Right lobe of liver (tissue), 4 donors: ENCODE results near the gene WBP1L.

ENCODE experiments used
- POLR2A ChIP-seq: fragments of 450-650 bp; IDR thresholded peaks from one replicate; pipeline ENCODE4 v1.6.1; 2017; ENCODE audit warnings: antibody characterized with exemption, mild to moderate bottlenecking
- TF ChIP-seq, protein P1 (sequence below), 4 donors: fragments of 200-600 bp in 3 of 4; fragments of 450-650 bp in 1 of 4; IDR thresholded peaks; one replicate each; pipeline versions ENCODE4 v1.5.1 to v1.8.0; 2016 to 2022; ENCODE audit warnings: antibody characterized with exemption in 4 of 4, mild to moderate bottlenecking in 2 of 4
- donor health status: DM: no; HTN: no; CAD: no.
- donor health status: DM: no; HTN: no; CAD: no.
- donor health status: DM: no; HTN: yes; CAD: no.

DNA sequence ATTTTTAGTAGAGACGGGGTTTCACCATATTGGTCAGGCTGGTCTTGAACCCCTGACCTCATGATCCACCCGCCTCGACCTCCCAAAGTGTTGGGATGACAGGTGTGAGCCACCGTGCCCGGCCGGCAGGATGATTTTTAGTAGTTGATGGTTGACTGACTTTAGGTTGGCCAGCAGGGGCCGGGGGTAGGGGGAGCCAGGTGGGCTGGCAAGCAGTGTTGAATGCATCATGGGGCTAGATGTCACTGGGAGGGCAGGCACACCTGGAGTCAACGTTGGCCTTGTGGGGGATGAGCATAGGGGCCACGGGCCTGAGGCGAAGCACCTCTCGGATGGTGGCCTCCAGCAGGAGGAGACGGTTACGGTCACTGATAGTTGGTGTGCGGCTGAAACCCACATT lies 88.5 kb downstream of the WBP1L start:
- TF ChIP-seq, protein P1, sequence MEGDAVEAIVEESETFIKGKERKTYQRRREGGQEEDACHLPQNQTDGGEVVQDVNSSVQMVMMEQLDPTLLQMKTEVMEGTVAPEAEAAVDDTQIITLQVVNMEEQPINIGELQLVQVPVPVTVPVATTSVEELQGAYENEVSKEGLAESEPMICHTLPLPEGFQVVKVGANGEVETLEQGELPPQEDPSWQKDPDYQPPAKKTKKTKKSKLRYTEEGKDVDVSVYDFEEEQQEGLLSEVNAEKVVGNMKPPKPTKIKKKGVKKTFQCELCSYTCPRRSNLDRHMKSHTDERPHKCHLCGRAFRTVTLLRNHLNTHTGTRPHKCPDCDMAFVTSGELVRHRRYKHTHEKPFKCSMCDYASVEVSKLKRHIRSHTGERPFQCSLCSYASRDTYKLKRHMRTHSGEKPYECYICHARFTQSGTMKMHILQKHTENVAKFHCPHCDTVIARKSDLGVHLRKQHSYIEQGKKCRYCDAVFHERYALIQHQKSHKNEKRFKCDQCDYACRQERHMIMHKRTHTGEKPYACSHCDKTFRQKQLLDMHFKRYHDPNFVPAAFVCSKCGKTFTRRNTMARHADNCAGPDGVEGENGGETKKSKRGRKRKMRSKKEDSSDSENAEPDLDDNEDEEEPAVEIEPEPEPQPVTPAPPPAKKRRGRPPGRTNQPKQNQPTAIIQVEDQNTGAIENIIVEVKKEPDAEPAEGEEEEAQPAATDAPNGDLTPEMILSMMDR (IDR thresholded peaks at IDR 0.05): no peak
- TF ChIP-seq POLR2A: no peak
